Measurements from ENCODE around the gene CEMIP.

CEMIP gene

GRCh38 chr15:80988148-80988796 is 209.1 kb downstream of the CEMIP start:
- DNase-seq (ENCODE audit: low read depth) = no peak
- TF ChIP-seq CTCF (conservative IDR thresholded peaks at IDR 0.05; ENCODE audit: low read length) = no peak
- H3K4me3 ChIP-seq (ENCODE audit: low read length) = peak overlapping the region; percentile 75

- DNase-seq (ENCODE audit: low read depth) = no peak
- peak overlapping the region; percentile 75 for H3K4me3 ChIP-seq (ENCODE audit: low read length)
- no peak for TF ChIP-seq CTCF (conservative IDR thresholded peaks at IDR 0.05; ENCODE audit: low read length)
These were observed 209.9 kb downstream of the CEMIP start for GRCh38 chr15:80989081-80989517.

- TF ChIP-seq CTCF (conservative IDR thresholded peaks at IDR 0.05; ENCODE audit: low read length) = no peak
- peak within 1 kb of the TSS; percentile 75 for H3K4me3 ChIP-seq (ENCODE audit: low read length)
- DNase-seq (ENCODE audit: low read depth) = peak; percentile 94
These were observed 210.6 kb downstream of the CEMIP start, which contains the start of gene MESD for GRCh38 chr15:80989518-80990478. TSS of gene MESD (minus strand) at chr15:80989819. CDS start at chr15:80989791, 28 bp downstream.

- no peak overlapping the region for H3K4me3 ChIP-seq (ENCODE audit: low read length)
- TF ChIP-seq CTCF (conservative IDR thresholded peaks at IDR 0.05; ENCODE audit: low read length) = no peak
- no peak for DNase-seq (ENCODE audit: low read depth)
These were observed 211.8 kb downstream of the CEMIP start for GRCh38 chr15:80990955-80991354.

GRCh38 chr15:80991421-80991820 is 212.3 kb downstream of the CEMIP start:
- DNase-seq (ENCODE audit: low read depth) = peak; percentile 75
- no peak overlapping the region for H3K4me3 ChIP-seq (ENCODE audit: low read length)
- peak; percentile 38 for TF ChIP-seq CTCF (conservative IDR thresholded peaks at IDR 0.05; ENCODE audit: low read length)

GRCh38 chr15:80992006-80992405 is 212.8 kb downstream of the CEMIP start:
- TF ChIP-seq CTCF (conservative IDR thresholded peaks at IDR 0.05; ENCODE audit: low read length) = no peak
- no peak for DNase-seq (ENCODE audit: low read depth)
- no peak overlapping the region for H3K4me3 ChIP-seq (ENCODE audit: low read length)
